NCI-H82 treated with DMSO at 0.1 percent for 48 hours (cell line): Measurements from ENCODE around the gene KMT5B.
"Not testable (repeated sequence)": the region's sequence is repeated elsewhere in the genome, so short reads cannot be mapped to it uniquely, and the experiment has no call there.

Experiments
- DNase-seq: peaks from one replicate; lab custom pipeline; 2025; ENCODE audit not compliant: unreplicated experiment; lab: John Stamatoyannopoulos, UW

KMT5B gene

GRCh38 chr11:68213135-68213515 is at the start of gene KMT5B:
Gene KMT5B, minus strand, starts transcription at chr11:68213296. Its CDS starts 23,220 bp downstream, at chr11:68190076.
- DNase-seq = no peak

GRCh38 chr11:68262544-68262827 is 49.4 kb upstream of the KMT5B start:
- no peak for DNase-seq

GRCh38 chr11:68261749-68262543 is 48.9 kb upstream of the KMT5B start:
- DNase-seq = no peak

- DNase-seq = no peak
Observed at GRCh38 chr11:68261006-68261405, 47.9 kb upstream of the KMT5B start.

- DNase-seq = no peak
Observed at GRCh38 chr11:68260484-68260883, 47.4 kb upstream of the KMT5B start.

GRCh38 chr11:68259122-68259959 is 46.2 kb upstream of the KMT5B start:
- no peak for DNase-seq

- DNase-seq = no peak
Observed at GRCh38 chr11:68258363-68258765, 45.3 kb upstream of the KMT5B start.

GRCh38 chr11:68257477-68258362 is 44.6 kb upstream of the KMT5B start:
- DNase-seq = peak; percentile 25

- no peak for DNase-seq
Observed at GRCh38 chr11:68256331-68256741, 43.2 kb upstream of the KMT5B start.

GRCh38 chr11:68255526-68255925 is 42.4 kb upstream of the KMT5B start:
- DNase-seq = no peak

GRCh38 chr11:68254421-68254820 is 41.3 kb upstream of the KMT5B start:
- DNase-seq = no peak

- DNase-seq = no peak
Observed at GRCh38 chr11:68251765-68252164, 38.7 kb upstream of the KMT5B start.

- not testable (repeated sequence) for DNase-seq
Observed at GRCh38 chr11:68244912-68245311, 31.8 kb upstream of the KMT5B start.

- DNase-seq = not testable (repeated sequence)
Observed at GRCh38 chr11:68243847-68244246, 30.8 kb upstream of the KMT5B start.

- no peak for DNase-seq
Observed at GRCh38 chr11:68242616-68243015, 29.5 kb upstream of the KMT5B start.

GRCh38 chr11:68231621-68232020 is 18.5 kb upstream of the KMT5B start:
- no peak for DNase-seq

GRCh38 chr11:68229601-68230000 is 16.5 kb upstream of the KMT5B start:
- no peak for DNase-seq

GRCh38 chr11:68226421-68226820 is 13.3 kb upstream of the KMT5B start:
- no peak for DNase-seq

- no peak for DNase-seq
Observed at GRCh38 chr11:68224606-68225005, 11.5 kb upstream of the KMT5B start.

GRCh38 chr11:68223275-68223674 is 10.2 kb upstream of the KMT5B start:
- no peak for DNase-seq

GRCh38 chr11:68221406-68221805 is 8.3 kb upstream of the KMT5B start:
- no peak for DNase-seq
